Measurements from ENCODE around the gene CPA4.

CPA4 gene

GRCh38 chr7:130290745-130291144 lies 2.2 kb upstream of the CPA4 start:
- TF ChIP-seq SPI1 (IDR thresholded peaks at IDR 0.05; ENCODE audit: borderline replicate concordance, low read depth): no peak
- no peak for TF ChIP-seq POLR2AphosphoS5 (IDR thresholded peaks at IDR 0.05; ENCODE audit: low read depth)
- no peak for TF ChIP-seq GABPA (IDR thresholded peaks at IDR 0.05; ENCODE audit: low read depth)
- TF ChIP-seq REST (IDR thresholded peaks at IDR 0.05; ENCODE audit: insufficient replicate concordance, low read depth): no peak
- TF ChIP-seq, protein P1, sequence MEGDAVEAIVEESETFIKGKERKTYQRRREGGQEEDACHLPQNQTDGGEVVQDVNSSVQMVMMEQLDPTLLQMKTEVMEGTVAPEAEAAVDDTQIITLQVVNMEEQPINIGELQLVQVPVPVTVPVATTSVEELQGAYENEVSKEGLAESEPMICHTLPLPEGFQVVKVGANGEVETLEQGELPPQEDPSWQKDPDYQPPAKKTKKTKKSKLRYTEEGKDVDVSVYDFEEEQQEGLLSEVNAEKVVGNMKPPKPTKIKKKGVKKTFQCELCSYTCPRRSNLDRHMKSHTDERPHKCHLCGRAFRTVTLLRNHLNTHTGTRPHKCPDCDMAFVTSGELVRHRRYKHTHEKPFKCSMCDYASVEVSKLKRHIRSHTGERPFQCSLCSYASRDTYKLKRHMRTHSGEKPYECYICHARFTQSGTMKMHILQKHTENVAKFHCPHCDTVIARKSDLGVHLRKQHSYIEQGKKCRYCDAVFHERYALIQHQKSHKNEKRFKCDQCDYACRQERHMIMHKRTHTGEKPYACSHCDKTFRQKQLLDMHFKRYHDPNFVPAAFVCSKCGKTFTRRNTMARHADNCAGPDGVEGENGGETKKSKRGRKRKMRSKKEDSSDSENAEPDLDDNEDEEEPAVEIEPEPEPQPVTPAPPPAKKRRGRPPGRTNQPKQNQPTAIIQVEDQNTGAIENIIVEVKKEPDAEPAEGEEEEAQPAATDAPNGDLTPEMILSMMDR (IDR thresholded peaks at IDR 0.05; ENCODE audit: insufficient read depth, low read length): no peak
- H3K4me3 ChIP-seq (replicated peaks; ENCODE audit: insufficient read depth, low read length): no peak overlapping the region
- H3K27ac ChIP-seq (replicated peaks): no peak overlapping the region
- H3K27me3 ChIP-seq (ENCODE audit: insufficient read depth, poor library complexity, severe bottlenecking): no peaks in the 10 kb centered on the region
- DNase-seq (ENCODE audit: low read depth in 1 of 2, low spot score in 1 of 2): no peak

DNA sequence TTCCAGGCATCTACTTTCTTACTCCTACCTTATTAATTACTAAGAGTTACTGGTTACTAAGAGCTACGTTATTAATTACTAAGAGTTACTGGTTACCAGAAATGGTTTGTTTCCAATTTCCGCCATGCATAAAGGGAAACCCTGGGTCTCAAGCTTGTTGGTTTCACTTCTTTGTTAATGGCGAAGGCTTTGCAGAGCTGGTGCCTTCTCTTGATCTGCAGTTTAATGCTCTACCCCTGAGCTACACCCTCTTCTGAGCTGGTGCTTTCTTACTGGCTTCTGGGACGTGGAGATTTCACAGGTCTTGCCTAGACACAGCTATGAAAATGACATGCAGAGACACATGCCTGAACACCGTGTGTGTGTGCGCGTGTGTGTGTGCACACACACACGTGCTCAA lies 560 bp downstream of the CPA4 start:
- no peak for DNase-seq (ENCODE audit: low read depth in 1 of 2, low spot score in 1 of 2)
- TF ChIP-seq, protein P1 (IDR thresholded peaks at IDR 0.05; ENCODE audit: insufficient read depth, low read length): no peak
- TF ChIP-seq POLR2AphosphoS5 (IDR thresholded peaks at IDR 0.05; ENCODE audit: low read depth) (no peak), REST (IDR thresholded peaks at IDR 0.05; ENCODE audit: insufficient replicate concordance, low read depth) (no peak), SPI1 (IDR thresholded peaks at IDR 0.05; ENCODE audit: borderline replicate concordance, low read depth) (no peak), GABPA (IDR thresholded peaks at IDR 0.05; ENCODE audit: low read depth) (no peak)
- no peak overlapping the region for H3K27ac ChIP-seq (replicated peaks)

GRCh38 chr7:130294314-130294713 lies 1.4 kb downstream of the CPA4 start:
- TF ChIP-seq, protein P1 (IDR thresholded peaks at IDR 0.05; ENCODE audit: insufficient read depth, low read length): no peak
- TF ChIP-seq GABPA (IDR thresholded peaks at IDR 0.05; ENCODE audit: low read depth) (no peak), REST (IDR thresholded peaks at IDR 0.05; ENCODE audit: insufficient replicate concordance, low read depth) (no peak), POLR2AphosphoS5 (IDR thresholded peaks at IDR 0.05; ENCODE audit: low read depth) (no peak), SPI1 (IDR thresholded peaks at IDR 0.05; ENCODE audit: borderline replicate concordance, low read depth) (no peak)
- no peak for DNase-seq (ENCODE audit: low read depth in 1 of 2, low spot score in 1 of 2)
- Histone ChIP-seq H3K27me3 (ENCODE audit: insufficient read depth, poor library complexity, severe bottlenecking) (no peaks in the 10 kb centered on the region), H3K27ac (replicated peaks) (no peak overlapping the region), H3K4me3 (replicated peaks; ENCODE audit: insufficient read depth, low read length) (no peak overlapping the region)

More for the DNA sequence above, 560 bp downstream of the CPA4 start:
- no peak overlapping the region for H3K4me3 ChIP-seq (replicated peaks; ENCODE audit: insufficient read depth, low read length)
- no peaks in the 10 kb centered on the region for H3K27me3 ChIP-seq (ENCODE audit: insufficient read depth, poor library complexity, severe bottlenecking)
